Tibial artery (tissue), 4 donors: ENCODE data around the gene KCNQ4.
A peak's percentile ranks its signal among the peaks of the same experiment; 100 is the strongest.

ENCODE experiments used
- DNase-seq, 2 donors: peaks; one replicate each; pipeline ENCODE4 v3.0.0-alpha.2; 2019
- H3K27ac ChIP-seq, 2 donors: fragments of 200-600 bp; sonication (generic) in 1 of 2; 1 replicate in 1 of 2; 2 replicates in 1 of 2; pipeline ENCODE4 v1.5.1; 2018 to 2019; ENCODE audit warnings: mild to moderate bottlenecking in 1 of 2
- H3K27me3 ChIP-seq, 2 donors: fragments of 200-600 bp; sonication (generic) in 1 of 2; one replicate each; pipeline versions ENCODE4 v1.5.1 to v1.6.0; 2016 to 2019
- H3K36me3 ChIP-seq, 3 donors: fragments of 200-600 bp; sonication (generic) in 2 of 3; one replicate each; pipeline ENCODE4 v1.5.1; 2016 to 2019; ENCODE audit warnings: mild to moderate bottlenecking in 2 of 3
- H3K4me1 ChIP-seq, 4 donors: fragments of 200-600 bp; sonication (generic) in 2 of 4; 1 replicate in 3 of 4; 2 replicates in 1 of 4; pipeline ENCODE4 v1.5.1; 2016 to 2019
- H3K4me3 ChIP-seq, 2 donors: fragments of 200-600 bp; sonication (generic) in 1 of 2; 1 replicate in 1 of 2; 2 replicates in 1 of 2; pipeline ENCODE4 v1.5.1; 2018 to 2019; ENCODE audit warnings: mild to moderate bottlenecking in 2 of 2
- H3K9me3 ChIP-seq, 3 donors: fragments of 200-600 bp; sonication (generic) in 1 of 3; one replicate each; pipeline ENCODE4 v1.5.1; 2016 to 2019
- intact Hi-C: fragments of 100-400 bp; cut with DNase I; formaldehyde crosslinking; loops from one replicate; pipeline ENCODE4 v1.15.0; 2023; ENCODE audit warnings: low total_unique reads
- TF ChIP-seq, protein P1 (sequence below), 2 experiments: fragments of 200-600 bp in 1 of 2; fragments of 450-650 bp in 1 of 2; IDR thresholded peaks; one replicate each; pipeline ENCODE4 v1.5.1; 2017 to 2019; ENCODE audit warnings: antibody characterized with exemption in 2 of 2, mild to moderate bottlenecking in 1 of 2, moderate library complexity in 1 of 2

The KCNQ4 gene

DNA sequence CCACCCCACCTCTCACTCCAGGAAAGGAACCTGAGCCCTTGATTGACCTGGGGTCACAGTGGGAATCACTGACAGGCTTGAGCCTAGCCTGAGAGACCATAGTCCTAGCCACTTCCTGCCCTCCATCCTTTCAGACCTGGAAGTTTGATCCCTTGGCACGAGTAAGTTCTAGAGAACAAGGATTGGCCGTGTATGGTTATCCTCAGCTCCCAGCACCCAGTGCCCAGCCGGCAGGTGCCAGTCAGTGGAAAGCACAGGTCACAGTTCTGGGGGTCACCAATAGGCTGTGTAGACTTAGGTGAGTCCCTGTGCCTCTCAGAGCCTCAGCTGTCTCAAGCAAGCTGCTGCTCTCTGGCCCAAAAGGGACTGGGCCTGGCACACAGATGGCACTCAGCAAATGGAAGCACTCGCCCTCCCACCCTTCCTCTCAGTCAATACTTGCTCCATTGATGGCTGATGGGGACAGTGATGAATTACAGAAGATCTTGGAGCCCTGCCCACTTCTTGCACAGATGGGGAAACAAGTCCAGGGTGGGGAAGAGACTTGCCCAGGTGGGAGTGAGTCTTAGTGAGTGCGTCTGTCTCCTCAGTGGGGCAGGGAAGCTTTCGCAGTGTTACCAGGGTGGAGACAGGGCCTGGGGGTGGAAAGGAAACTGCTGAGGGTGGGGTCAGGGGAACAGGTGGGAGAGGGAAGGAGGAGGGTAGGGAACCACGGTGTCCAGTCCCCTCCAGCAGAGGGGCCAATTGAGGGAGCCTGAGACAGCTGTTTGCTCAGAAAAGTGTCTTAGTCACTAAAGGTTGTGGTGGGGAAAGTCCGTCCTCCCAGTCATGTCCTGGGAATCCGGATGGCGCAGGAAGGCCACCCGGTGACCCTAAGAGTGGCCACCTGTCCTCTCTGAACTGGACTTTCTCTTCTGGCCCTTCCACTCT is 2.6 kb upstream of the KCNQ4 start:
- Histone ChIP-seq H3K27ac (no peak overlapping the region), H3K27me3 (no peaks in the 10 kb centered on the region), H3K4me3 (no peak overlapping the region), H3K9me3 (no peaks in the 10 kb centered on the region), H3K36me3 (peaks cover 0 to 9% (median 0%) of the 10 kb centered on the region in 3 donors), H3K4me1 (peaks cover 6 to 36% (median 27%) of the 10 kb centered on the region in 4 donors)
- no peak for DNase-seq
- TF ChIP-seq, protein P1, sequence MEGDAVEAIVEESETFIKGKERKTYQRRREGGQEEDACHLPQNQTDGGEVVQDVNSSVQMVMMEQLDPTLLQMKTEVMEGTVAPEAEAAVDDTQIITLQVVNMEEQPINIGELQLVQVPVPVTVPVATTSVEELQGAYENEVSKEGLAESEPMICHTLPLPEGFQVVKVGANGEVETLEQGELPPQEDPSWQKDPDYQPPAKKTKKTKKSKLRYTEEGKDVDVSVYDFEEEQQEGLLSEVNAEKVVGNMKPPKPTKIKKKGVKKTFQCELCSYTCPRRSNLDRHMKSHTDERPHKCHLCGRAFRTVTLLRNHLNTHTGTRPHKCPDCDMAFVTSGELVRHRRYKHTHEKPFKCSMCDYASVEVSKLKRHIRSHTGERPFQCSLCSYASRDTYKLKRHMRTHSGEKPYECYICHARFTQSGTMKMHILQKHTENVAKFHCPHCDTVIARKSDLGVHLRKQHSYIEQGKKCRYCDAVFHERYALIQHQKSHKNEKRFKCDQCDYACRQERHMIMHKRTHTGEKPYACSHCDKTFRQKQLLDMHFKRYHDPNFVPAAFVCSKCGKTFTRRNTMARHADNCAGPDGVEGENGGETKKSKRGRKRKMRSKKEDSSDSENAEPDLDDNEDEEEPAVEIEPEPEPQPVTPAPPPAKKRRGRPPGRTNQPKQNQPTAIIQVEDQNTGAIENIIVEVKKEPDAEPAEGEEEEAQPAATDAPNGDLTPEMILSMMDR (IDR thresholded peaks at IDR 0.05): no peak
- intact Hi-C loops: no loop called here

- intact Hi-C loops: no loop called here
- no peak overlapping the region for H3K27ac ChIP-seq
- H3K9me3 ChIP-seq: no peaks in the 10 kb centered on the region
- DNase-seq: no peak
- peaks cover 0 to 5% (median 0%) of the 10 kb centered on the region in 3 donors for H3K36me3 ChIP-seq
- H3K4me1 ChIP-seq: peaks cover 6 to 41% (median 32%) of the 10 kb centered on the region in 4 donors
- H3K4me3 ChIP-seq: no peak overlapping the region
- TF ChIP-seq, protein P1 (IDR thresholded peaks at IDR 0.05): no peak
- H3K27me3 ChIP-seq: no peaks in the 10 kb centered on the region
Observed at GRCh38 chr1:40781608-40781971, 2.0 kb upstream of the KCNQ4 start.

DNA sequence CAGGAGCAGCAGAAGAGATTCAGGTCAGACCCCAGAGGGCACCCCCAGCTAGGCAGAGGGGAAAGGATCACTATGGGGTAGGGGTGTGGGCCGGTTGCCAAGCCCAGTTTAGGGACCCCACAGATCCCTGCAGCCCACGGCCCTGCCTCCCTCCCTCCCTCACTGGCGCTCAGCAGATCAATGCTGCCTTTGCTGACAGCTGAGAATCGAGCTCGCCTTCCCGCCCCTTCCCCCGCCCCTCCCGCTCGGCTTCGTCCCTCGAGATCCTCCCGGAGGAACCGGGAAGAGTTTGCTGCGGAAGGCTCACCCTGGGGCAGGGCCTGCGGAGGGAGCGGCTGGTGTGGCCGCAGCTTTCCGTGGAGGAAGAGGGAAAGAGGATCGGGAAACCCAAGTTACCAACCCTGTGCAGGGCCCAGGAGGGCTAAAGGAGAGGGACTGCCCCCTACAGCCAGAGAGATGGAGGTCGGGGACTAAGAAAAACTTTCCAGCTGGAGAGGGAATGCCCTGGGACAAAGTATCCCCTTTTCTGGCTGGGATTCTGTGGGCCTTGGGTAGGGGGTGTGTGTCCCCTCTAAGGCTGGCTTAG is 1.1 kb upstream of the KCNQ4 start:
- Histone ChIP-seq H3K4me3 (peak overlapping the region; percentile 53 to 67), H3K27me3 (no peaks in the 10 kb centered on the region), H3K27ac (peak overlapping the region; percentile 85 to 90), H3K4me1 (peaks cover 6 to 41% (median 34%) of the 10 kb centered on the region in 4 donors), H3K36me3 (peaks cover 0 to 1% (median 0%) of the 10 kb centered on the region in 3 donors), H3K9me3 (no peaks in the 10 kb centered on the region)
- TF ChIP-seq, protein P1 (IDR thresholded peaks at IDR 0.05): peak in 1 of 2 experiments; percentile 18
- DNase-seq: no peak
- intact Hi-C loops: no loop called here

- H3K27me3 ChIP-seq: no peaks in the 10 kb centered on the region
- H3K4me1 ChIP-seq: peaks cover 6 to 49% (median 42%) of the 10 kb centered on the region in 4 donors
- intact Hi-C loops: no loop called here
Observed at GRCh38 chr1:40784141-40784770, 669 bp downstream of the KCNQ4 start.

DNA sequence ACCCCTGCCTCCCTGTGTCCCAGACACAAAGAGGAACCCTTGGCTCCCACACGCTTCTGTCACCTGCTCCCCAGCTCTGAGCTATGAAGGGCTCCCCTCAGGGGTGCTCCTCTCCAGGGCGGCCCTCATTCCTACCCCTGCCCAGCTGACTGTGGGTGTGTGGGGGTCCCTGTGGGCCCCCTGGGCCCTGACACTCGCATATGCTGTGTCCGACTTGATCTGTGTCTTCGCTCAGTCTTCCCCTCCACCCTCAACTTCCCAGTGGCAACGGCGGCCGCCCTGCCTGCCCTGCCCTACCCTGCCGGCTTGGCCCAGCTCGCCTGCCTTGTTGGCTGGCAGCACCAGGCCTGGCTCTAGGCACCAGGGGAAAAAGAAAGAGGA is 1.2 kb downstream of the KCNQ4 start:
- intact Hi-C loops: no loop called here
- DNase-seq: no peak
- no peaks in the 10 kb centered on the region for H3K27me3 ChIP-seq
- H3K36me3 ChIP-seq: no peaks in the 10 kb centered on the region
- peaks cover 6 to 54% (median 44%) of the 10 kb centered on the region in 4 donors for H3K4me1 ChIP-seq
- H3K9me3 ChIP-seq: no peaks in the 10 kb centered on the region
- peak overlapping the region; percentile 53 to 67 for H3K4me3 ChIP-seq
- TF ChIP-seq, protein P1 (IDR thresholded peaks at IDR 0.05): no peak
- peak overlapping the region; percentile 85 to 90 for H3K27ac ChIP-seq

More at GRCh38 chr1:40784141-40784770, 669 bp downstream of the KCNQ4 start:
- H3K27ac ChIP-seq: peak overlapping the region; percentile 85 to 90
- H3K9me3 ChIP-seq: no peaks in the 10 kb centered on the region
- no peak for DNase-seq
- TF ChIP-seq, protein P1 (IDR thresholded peaks at IDR 0.05): no peak
- H3K4me3 ChIP-seq: peak overlapping the region; percentile 53 to 67
- H3K36me3 ChIP-seq: no peaks in the 10 kb centered on the region
